Large intestine (tissue), 3 donors: Measurements from ENCODE around the gene SLF2. TPM values are rescaled to one million over a fixed set of nuclear protein-coding genes. Genes with fewer than 3 reads are reported as not detected.

ENCODE experiments used
- DNase-seq, 2 donors: peaks; one replicate each; pipeline versions ENCODE4 v3.0.0 to v3.0.0-alpha.2; 2013
- H3K27ac ChIP-seq: one replicate; pipeline ENCODE4 v1.5.1; 2013; ENCODE audit warnings: low read length
- H3K27me3 ChIP-seq: 2 replicates; pipeline ENCODE4 v1.6.1; 2013; ENCODE audit warnings: low read length; ENCODE audit not compliant: control insufficient read depth, insufficient read depth
- H3K36me3 ChIP-seq: 2 replicates; pipeline ENCODE4 v1.6.1; 2013; ENCODE audit warnings: low read length; ENCODE audit not compliant: control insufficient read depth, insufficient read depth
- H3K4me1 ChIP-seq: one replicate; pipeline ENCODE4 v1.6.1; 2013; ENCODE audit warnings: low read length; ENCODE audit not compliant: control insufficient read depth, insufficient read depth
- H3K4me3 ChIP-seq: one replicate; pipeline ENCODE4 v1.5.1; 2013; ENCODE audit warnings: low read length
- H3K9me3 ChIP-seq: one replicate; pipeline ENCODE4 v1.6.1; 2013; ENCODE audit warnings: mild to moderate bottlenecking, low read depth, low read length, moderate library complexity; ENCODE audit not compliant: control insufficient read depth
- WGBS: methylation state at CpG from one replicate; pipeline ENCODE4 v1.1.5; 2013; ENCODE audit warnings: low lambda C conversion rate; ENCODE audit not compliant: insufficient coverage; 5-methylcytosine and 5-hydroxymethylcytosine counted together
- polyA plus RNA-seq: library from polyadenylated mRNA; unstranded; fragments of 120-200 nt; gene quantifications from one replicate; pipeline ENCODE4 v1.2.1, GENCODE V29; 2013

The SLF2 gene
- polyA plus RNA-seq, 1 donor: 29.1 TPM

DNA sequence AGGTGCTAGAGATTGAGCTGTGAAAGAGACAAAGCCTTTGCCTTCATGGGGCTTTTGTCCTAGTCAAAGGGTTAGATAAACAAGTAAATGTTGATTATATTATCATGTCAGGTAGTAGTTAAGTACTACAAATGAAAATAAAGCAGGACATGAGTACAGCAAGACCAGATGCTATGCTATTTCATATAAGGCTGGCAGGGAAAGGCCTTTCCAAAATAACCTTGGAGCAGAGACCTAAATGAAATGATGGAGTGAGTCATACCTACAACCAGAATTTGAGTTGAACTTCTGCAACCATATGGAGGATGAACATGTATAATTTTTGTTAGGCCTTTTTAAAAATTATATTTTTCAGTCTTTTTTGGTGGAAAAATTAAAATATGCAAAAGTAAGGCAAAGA, 33.0 kb downstream of the SLF2 start:
- no peak for DNase-seq
- peaks cover 68% of the 10 kb centered on the region for H3K36me3 ChIP-seq
- H3K27ac ChIP-seq: no peak overlapping the region
- H3K9me3 ChIP-seq: no peaks in the 10 kb centered on the region
- H3K27me3 ChIP-seq: no peaks in the 10 kb centered on the region
- no peak overlapping the region for H3K4me3 ChIP-seq
- no peaks in the 10 kb centered on the region for H3K4me1 ChIP-seq

DNA sequence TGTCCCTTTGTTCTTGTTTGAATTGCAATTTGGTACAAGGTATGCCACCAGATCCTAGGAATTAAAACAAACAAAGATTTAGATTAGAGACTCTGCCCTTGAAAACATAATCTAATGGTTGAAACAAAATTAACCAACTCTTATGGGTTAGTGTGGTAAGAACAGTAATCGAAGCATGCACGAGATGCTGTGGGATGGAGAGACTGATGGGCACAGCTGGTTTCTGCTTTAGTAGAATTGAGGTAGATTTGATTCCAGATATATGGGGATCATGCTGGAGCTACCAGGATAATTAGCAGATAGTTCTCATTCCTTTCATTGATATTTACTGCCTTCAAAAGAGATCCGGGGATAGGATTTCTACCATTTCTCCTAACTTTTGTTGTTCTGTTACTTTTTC, 36.2 kb downstream of the SLF2 start:
- H3K4me3 ChIP-seq: no peak overlapping the region
- DNase-seq: no peak
- H3K27me3 ChIP-seq: no peaks in the 10 kb centered on the region
- H3K4me1 ChIP-seq: no peaks in the 10 kb centered on the region
- 100% methylated on average over 1 of the region's 3 CpGs for WGBS
- H3K9me3 ChIP-seq: no peaks in the 10 kb centered on the region
- H3K27ac ChIP-seq: no peak overlapping the region
- H3K36me3 ChIP-seq: peaks cover 54% of the 10 kb centered on the region

DNA sequence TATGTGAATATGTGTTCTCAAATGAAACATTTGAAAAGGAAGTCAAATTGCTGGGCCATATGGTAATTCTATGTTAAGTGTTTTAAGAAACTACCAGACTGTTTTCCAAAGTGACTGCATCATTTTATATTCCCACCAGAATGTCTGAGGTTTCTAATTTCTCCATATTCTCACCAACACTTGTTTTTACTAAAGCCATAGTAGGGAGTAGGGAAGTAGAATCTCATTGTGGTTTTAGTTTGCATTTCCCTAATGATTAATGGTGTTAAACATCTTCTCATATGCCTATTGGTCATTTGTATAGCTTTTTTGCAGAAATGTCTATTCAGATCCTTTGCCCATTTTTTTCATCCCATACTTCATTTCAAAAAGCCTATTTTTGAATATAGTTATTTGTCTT, 47.5 kb downstream of the SLF2 start:
- H3K36me3 ChIP-seq: peaks cover 47% of the 10 kb centered on the region
- DNase-seq: no peak
- no peak overlapping the region for H3K4me3 ChIP-seq
- H3K27ac ChIP-seq: no peak overlapping the region
- H3K9me3 ChIP-seq: no peaks in the 10 kb centered on the region
- no peaks in the 10 kb centered on the region for H3K27me3 ChIP-seq
- peaks cover 3% of the 10 kb centered on the region for H3K4me1 ChIP-seq

DNA sequence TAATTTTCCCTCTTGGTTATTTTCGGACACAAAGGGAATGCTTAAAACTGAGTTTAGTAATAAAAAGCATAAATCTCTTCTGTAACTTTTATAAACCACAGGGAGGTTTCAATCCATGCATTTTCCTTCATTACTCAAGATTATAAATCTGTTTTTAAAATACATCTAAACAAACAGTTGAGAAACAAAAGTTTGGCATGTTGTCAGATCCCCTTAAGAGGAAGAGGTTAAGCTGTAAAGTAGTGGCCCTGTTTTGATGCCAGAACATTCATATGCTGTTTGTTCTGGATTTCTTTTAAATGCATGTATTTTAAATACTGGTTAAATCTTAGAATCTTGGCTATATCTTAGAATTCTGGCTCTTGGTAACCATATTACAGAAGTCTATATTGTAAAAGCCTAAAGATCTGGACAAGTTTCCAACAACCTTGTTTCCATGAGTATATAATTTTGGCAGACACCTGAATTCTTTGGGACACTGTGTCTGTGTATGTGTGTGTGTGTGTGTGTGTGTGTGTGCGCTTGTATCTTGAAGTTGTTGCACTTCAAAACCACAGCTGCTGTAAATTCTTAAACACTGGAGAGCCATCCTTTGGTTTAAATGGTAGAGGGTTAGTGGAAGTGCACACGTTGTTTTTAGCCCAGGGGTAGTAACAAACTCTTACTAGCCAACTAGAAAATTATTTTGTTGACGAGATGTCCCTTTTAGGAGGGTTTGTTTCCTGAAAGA, 49.8 kb downstream of the SLF2 start:
- peaks cover 47% of the 10 kb centered on the region for H3K36me3 ChIP-seq
- H3K9me3 ChIP-seq: no peaks in the 10 kb centered on the region
- peaks cover 6% of the 10 kb centered on the region for H3K4me1 ChIP-seq
- 71% methylated on average over 1 of the region's 4 CpGs for WGBS
- no peak overlapping the region for H3K4me3 ChIP-seq
- no peaks in the 10 kb centered on the region for H3K27me3 ChIP-seq
- no peak overlapping the region for H3K27ac ChIP-seq
- DNase-seq: no peak

DNA sequence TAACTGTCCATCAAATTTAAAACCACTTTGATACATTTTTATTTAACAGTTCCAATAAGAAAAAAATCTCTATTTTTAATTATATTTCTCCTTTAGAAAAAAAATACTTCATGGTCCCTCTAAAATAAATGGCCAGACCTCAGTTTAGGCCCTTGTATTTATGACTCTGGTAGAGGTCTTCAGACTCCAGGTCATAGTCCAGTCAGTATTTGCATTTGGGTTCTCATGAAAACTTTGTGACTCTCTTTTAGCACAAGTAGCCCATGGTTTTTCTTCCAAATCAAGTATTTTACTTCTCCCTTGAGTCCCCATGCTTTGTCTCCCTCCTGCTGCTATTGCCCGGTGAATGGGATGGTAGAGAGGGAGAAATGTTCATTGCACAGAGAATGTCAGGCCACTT, 51.1 kb downstream of the SLF2 start:
- DNase-seq: no peak
- Histone ChIP-seq H3K4me3 (no peak overlapping the region), H3K27me3 (no peaks in the 10 kb centered on the region), H3K4me1 (peaks cover 16% of the 10 kb centered on the region), H3K36me3 (peaks cover 40% of the 10 kb centered on the region), H3K27ac (no peak overlapping the region), H3K9me3 (no peaks in the 10 kb centered on the region)
- WGBS: no CpG with 5 or more reads among the region's 1 CpG

DNA sequence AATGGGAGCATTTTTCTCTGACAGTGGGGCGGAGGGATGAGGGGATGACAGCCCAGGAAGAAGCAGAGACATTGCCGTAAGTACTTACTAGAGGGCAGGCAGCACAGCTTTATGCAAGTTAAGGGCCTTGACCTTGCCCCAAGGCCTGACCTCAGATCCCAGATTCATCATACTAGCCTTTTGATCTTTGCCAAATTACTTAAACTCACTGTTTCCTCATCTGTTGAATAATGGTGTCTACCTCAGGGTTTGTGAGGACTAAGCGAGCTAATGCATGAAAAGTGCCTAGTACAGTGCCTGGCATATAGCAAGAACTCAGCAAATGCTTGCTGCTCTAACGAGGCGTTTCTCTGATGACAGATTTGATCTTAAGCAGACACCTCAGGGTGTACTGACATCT, 53.1 kb downstream of the SLF2 start:
- H3K27me3 ChIP-seq: no peaks in the 10 kb centered on the region
- H3K36me3 ChIP-seq: peaks cover 28% of the 10 kb centered on the region
- peaks cover 16% of the 10 kb centered on the region for H3K4me1 ChIP-seq
- H3K9me3 ChIP-seq: no peaks in the 10 kb centered on the region
- WGBS: no CpG with 5 or more reads among the region's 5 CpGs
- H3K27ac ChIP-seq: no peak overlapping the region
- DNase-seq: no peak
- no peak overlapping the region for H3K4me3 ChIP-seq

DNA sequence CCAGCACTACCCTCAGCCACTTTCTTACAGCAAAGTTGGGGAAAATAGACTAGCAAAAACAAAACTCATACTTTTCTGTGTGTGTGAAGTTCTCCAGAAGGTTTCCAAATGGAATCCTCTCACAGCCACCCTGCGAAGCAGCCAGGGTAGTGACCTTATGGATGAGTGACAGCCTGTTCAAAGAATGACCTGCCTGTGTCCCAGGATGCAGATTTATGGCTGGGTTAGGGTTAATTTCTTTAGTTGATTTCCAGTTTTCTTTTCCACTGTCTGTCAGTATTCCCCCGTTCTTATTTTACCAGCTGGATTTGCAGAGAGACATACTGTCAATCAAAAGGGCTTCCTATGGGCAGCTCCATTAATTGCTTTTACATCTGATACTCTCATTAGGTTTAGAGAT, 54.1 kb downstream of the SLF2 start:
- no peak for DNase-seq

DNA sequence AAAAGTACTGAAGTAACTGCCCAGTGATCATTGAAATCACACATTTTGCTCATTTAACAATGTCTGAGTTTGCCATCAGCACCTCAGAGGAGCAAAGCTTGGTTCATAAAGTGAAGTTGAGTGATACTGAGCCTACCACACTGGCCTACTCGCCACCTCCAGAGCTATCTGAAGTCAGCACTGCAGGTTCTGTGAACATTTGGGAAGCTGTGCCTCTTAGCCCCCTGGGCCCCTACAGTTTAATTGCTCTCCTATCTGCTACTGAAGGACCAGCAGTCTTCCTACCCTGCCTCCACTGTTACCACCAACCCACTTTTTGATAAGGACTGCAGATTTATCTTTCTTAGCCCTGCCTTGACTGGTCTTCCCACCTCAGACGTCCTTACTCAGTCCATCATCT, 54.6 kb downstream of the SLF2 start:
- DNase-seq: no peak
- 43% methylated on average over 1 of the region's 2 CpGs for WGBS
- H3K4me1 ChIP-seq: peaks cover 25% of the 10 kb centered on the region
- no peaks in the 10 kb centered on the region for H3K27me3 ChIP-seq
- no peak overlapping the region for H3K27ac ChIP-seq
- no peak overlapping the region for H3K4me3 ChIP-seq
- no peaks in the 10 kb centered on the region for H3K9me3 ChIP-seq
- H3K36me3 ChIP-seq: peaks cover 23% of the 10 kb centered on the region

More for the DNA sequence above, 54.1 kb downstream of the SLF2 start:
- Histone ChIP-seq H3K27me3 (no peaks in the 10 kb centered on the region), H3K4me3 (no peak overlapping the region), H3K27ac (no peak overlapping the region), H3K4me1 (peaks cover 21% of the 10 kb centered on the region), H3K36me3 (peaks cover 25% of the 10 kb centered on the region), H3K9me3 (no peaks in the 10 kb centered on the region)
- no CpG with 5 or more reads among the region's 2 CpGs for WGBS

DNA sequence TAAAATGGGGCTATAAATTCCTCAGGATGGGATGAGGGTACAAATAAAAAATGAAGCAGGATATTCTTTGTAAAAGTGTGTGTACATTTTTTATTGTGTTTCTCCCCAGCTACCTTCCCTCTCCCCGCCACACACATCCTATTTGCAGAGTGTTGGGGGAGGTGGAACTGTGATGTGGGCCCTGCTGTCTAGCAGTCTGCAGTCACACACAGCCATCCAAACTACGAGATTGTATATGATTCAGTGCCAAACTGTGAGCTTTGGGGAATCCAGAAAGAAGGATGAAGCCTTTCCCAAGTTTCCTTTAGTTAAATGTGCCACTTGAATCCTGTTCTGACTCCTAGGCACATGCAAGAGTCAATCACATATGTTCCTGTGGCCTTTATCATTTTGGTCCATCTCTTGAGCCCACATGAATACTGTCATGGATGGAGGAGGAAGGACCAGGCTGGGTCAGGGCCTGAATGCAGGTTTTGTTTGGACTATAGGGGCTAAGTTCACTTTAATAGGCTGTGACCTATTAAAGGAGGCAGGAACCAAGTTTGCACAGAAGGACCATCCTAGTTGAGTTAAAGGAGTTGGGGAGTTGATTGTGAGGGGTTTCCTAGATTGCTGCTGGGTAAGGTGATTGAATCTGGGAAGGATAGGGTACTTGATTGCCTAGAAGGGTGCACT, 55.4 kb downstream of the SLF2 start:
- H3K4me3 ChIP-seq: peak overlapping the region; percentile 88
- no CpG with 5 or more reads among the region's 2 CpGs for WGBS
- H3K27ac ChIP-seq: no peak overlapping the region
- no peaks in the 10 kb centered on the region for H3K27me3 ChIP-seq
- H3K9me3 ChIP-seq: no peaks in the 10 kb centered on the region
- DNase-seq: no peak
- peaks cover 23% of the 10 kb centered on the region for H3K36me3 ChIP-seq
- H3K4me1 ChIP-seq: peaks cover 33% of the 10 kb centered on the region

DNA sequence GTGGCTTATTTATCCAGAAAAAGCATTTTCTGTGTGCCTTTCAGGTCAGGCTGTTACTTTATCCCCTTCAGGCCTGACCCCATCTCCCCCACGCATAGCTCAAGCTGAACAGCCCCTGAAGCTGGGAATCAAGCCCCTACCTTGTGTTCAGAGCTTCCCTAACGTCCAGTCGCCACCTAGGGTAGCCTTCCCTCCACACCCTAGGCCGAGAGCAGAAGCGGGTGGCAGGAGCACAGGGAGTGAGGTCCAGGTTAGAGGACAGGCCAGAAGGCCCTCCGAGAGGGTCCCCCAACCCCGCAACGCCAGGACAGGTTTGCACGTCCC, 56.1 kb downstream of the SLF2 start:
- no peaks in the 10 kb centered on the region for H3K9me3 ChIP-seq
- no peak for DNase-seq
- peaks cover 28% of the 10 kb centered on the region for H3K36me3 ChIP-seq
- H3K27me3 ChIP-seq: no peaks in the 10 kb centered on the region
- peaks cover 33% of the 10 kb centered on the region for H3K4me1 ChIP-seq
- H3K27ac ChIP-seq: peak overlapping the region; percentile 18
- no CpG with 5 or more reads among the region's 9 CpGs for WGBS
- H3K4me3 ChIP-seq: peak overlapping the region; percentile 88
